HG02884 (cell line): ENCODE data around the gene CD3D.
"Not testable (repeated sequence)": the region's sequence is repeated elsewhere in the genome, so short reads cannot be mapped to it uniquely, and the experiment has no call there.

Experiments
- ATAC-seq: cut with Tn5 transposase; IDR thresholded peaks from one replicate; pipeline ENCODE4 v1.9.1; 2021; ENCODE audit warnings: mild to moderate bottlenecking, moderate library complexity; ENCODE audit not compliant: unreplicated experiment

CD3D gene

DNA sequence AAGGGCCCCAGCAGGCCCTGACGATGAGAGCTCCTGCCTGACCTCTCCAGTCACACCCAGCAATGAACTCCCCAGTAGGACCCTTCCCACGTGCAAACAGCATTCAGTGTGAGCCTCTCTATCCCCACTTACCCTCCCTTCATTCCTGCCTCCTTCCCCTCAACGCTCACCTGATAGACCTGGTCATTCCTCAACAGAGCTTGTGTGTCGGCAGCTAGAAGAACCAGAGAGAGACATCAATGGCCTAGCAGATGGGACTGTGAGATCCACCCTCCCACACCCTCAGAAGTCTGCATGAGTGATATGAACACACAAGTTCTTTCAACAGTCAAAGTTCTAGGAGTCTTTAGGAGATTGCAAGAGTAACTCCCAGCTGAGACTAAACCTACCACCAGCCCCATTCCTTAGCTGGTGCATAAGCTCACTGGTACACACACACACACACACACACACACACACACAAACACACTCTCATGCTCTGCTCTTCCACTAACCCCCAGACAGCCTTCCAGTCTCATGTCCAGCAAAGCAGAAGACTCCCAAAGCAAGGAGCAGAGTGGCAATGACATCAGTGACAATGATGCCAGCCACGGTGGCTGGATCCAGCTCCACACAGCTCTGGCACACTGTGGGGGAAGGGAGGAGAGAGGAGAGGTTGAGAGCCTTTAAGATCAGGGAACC lies 3.1 kb downstream of the CD3D start:
- ATAC-seq: no peak

DNA sequence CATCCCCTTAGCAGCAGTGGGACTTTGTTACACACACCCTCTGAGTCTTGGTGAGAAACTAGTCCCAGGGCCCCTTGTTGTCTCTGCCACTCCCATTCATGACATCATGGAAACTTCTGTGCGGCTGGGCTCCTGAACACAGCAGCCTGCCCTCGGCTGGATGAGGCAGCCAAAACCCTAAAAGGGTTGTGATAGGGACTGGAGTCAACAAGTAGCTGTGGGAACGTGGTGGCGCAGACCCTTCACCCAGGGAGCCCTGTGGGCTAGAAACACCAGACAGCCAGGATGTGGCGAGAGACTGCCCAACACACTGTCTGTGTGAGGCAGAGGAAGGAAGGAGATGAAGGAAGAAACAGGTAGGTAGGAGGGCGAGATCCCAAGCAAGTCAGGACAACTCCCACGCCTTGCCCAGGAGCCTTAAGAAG lies 3.9 kb downstream of the CD3D start:
- ATAC-seq: no peak

DNA sequence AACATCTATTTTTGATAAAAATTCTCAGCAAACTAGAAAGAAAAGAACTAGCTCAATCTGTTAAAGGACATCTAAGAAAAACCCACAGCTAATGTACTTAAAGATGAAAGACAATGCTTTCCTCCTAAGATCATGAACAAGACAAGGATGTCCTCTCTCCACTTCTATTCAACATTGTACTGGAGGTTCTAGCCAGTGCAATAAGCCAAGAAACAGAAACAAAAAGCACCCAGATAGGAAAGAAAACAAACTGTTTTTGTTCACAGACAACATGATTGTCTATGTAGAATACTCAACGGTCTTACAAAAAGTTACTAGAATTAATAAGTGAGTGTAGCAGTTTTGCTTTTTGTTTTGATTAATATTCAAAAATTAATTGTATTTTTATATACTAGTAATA lies 7.8 kb downstream of the CD3D start:
- no peak for ATAC-seq

DNA sequence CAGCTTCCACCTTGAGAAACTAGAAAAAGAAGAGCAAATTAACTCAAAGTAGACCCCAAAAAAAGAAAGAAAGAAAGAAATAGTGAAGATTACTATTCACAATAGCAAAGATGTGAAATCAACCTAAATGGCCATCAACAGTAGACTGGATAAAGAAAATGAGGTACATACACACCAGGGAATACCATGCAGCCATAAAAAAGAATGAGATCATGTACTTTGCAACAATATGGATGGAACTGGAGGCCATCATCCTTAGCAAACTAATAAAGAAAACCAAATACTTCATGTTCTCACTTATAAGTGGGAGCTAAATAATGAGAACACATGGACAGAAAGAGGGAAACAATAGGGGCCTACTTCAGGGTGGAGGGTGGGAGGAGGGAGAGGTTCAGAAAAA lies 13.8 kb downstream of the CD3D start:
- ATAC-seq: no peak

DNA sequence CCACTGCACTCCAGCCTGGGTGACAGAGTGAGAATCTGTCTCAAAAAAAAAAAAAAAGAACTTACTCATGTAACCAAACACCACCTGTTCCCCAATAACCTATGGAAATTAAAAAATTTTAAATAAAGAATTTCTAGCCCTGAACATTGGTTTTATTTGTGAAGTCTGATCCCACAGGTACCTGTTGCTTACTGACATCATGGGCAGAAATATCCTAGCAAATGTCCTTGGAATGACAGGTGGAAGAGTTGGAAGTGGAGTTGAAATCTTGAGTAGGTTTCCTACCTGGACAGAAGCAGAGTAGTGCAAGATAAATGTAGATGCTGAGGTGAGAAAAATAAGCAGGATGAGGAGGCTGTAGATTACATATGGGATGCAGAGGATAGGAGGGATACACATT lies 17.2 kb downstream of the CD3D start:
- no peak for ATAC-seq

DNA sequence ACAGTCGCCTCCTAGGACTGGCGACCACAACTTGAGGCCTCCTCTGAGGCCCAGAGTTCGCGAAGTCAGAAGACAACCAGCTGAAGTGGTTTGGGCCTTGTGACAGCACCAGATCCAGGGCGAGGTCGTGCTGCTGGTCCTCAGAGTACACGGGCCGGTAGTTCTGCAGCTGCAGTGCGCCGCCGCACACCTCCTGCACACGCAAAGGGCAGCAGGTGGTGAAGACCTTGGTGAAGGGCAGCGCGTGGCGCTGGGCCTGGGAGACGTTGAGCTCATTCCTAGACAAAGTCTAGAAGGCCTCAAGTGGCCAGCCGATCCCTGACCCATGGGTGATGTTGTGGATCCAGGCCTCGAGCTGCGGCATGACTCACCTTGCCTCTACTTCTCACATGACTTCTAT lies 19.8 kb downstream of the CD3D start:
- no peak for ATAC-seq

DNA sequence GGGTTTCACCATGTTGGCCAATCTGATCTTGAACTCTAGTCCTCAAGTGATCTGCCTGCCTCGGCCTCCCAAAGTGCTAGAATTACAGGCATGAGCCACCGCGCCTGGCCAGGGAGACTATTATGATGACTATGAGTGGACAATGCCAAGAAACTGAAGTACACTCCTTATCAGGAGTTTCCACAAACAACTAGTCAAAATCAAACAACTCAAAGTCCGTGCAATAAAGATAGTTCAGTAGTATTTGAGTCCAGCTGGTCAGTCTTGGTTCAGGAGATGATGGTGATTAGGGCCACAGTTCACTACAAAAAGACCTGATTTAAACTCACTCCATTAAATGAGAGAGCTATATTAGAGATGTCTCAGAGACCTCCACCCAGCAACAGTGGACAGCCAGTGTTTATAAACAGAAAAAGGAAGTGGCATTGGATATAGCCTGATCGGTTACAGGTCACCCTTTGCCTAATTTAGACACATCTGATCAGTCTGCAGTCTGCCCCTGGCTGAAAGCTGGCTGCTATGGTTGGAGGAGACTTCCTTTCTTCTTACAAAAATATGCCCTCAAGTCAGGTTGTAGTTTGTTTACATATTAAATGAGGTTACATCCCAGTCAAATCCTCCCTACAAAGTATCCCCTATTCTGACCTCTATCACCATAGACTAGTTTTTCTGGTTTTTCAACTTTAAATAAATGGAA lies 21.0 kb downstream of the CD3D start:
- no peak for ATAC-seq

DNA sequence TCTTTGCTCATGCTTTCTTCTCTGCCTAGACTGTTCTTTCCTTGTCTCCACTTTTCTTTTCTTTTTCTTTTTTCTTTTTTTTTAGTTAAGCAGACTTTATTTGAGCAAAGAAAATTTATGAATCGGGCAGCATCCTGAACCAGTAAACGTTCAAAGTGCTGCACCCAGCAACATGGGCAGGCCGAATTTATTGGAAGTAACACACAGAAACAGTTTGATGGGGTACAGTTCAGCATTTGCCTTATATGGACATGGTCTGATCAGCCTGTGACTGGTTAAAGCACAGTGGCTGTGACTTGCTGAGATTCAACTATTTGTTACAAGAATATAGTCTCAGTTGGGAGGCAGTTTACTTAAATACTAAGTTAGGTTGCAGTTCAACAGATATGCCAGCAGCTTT lies 22.0 kb downstream of the CD3D start:
- ATAC-seq: no peak

DNA sequence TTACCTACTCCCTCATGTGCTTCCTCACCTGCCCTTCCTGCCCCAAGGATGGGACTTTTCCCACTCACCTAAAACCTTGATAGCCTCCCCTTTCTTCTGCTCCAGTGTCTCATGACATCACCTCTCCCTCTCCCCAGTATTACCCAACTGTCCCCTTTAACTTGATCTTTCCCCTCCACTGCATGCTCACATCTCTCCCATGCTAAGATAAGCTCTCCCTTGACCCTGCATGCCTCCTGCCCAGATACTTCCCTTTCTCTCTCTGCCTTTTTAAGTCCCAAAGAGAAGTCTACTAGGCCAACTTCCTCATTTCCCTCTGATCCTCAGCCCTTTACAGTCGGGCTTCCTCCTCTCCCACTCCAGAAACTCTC lies 23.2 kb downstream of the CD3D start:
- ATAC-seq: no peak

DNA sequence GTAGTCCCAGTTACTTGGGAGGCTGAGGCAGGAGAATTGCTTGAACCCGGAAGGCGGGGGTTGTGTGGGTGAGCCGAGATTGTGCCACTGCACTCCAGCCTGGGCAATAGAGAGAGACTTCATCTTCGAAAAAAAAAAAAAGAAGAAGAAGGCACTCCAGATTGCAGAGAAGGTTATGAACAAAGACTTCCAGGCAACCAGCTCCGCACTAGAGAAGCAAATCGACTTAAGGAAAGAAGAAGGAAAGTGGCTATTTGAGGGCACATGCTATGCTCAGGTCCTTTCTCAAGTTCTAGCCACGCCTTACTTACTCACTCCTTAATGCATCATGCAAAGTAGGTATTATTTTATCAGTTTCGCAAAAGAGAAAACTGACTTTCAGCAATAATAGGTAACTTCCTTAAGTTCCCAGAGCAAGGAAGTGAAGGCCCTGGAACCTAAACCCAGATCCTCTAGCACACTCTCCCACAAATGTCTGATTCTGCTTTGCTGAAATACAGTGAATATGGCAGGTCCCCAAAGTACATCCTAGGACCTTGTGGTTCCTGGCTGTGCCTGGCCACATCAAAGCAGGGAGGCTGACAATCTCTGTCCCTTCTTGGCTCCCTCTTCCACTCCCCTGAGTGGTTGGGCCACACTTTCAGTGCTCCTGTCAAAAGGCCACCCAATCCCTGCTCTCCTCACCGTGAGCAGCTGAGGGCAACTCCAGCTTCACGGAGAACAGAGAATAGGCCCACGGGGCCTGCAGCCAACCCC lies 23.7 kb downstream of the CD3D start:
- no peak for ATAC-seq

DNA sequence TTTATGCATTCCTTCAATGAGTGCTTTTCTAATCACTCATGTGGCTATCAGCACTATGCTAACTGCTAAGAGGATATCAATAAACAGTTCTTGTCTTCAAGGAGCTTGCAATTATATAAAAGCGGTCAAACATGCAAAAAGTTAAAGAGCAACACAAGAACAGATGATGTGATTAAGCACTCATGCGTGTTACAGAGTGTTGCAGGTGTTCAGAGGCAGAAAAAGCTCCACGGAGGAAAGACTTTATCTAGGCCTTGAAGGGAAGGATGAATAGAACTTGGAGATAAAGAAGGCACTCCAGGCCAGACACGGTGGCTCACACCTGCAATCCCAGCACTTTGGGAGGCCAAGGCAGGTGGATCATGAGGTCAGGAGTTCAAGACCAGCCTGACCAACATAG lies 24.4 kb downstream of the CD3D start:
- ATAC-seq: no peak

DNA sequence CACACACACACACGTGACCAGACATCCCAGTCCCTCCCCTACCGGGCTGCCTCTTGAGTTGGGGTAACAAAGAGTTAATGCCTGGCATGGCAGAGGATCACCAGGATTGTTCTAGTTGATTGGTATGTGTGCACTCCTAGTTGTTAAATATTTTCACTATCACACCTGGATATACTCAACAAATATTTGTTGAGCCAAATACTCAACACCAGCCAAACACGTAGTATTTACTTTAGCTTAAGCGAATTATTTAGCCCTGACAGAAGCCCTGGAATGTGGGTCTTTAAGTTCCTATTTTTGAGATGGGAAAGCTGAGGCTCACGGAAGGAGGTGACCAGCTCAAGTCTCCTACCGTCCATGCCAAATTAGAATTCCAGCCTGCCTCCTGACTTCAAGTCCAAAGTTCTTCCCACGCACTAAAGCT lies 27.5 kb downstream of the CD3D start:
- ATAC-seq: no peak

DNA sequence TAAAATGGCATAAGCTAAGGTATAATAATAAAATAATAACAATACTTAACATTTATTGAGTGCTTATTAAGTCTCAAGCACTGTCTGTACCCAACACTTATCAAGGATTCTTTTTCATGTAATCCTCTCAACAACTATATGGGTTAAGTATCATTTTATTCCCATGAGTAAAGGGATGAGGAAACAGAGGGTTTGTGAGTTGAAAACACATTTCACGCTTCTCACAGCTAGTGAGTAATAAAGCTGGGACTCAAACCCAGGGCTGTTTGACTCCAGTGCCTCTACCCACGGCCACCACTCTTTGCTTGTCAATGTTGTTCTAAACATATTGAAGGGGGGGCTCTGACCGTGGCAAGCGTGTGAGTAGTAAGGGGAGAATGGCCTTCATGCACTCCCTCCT lies 29.3 kb downstream of the CD3D start:
- ATAC-seq: no peak

DNA sequence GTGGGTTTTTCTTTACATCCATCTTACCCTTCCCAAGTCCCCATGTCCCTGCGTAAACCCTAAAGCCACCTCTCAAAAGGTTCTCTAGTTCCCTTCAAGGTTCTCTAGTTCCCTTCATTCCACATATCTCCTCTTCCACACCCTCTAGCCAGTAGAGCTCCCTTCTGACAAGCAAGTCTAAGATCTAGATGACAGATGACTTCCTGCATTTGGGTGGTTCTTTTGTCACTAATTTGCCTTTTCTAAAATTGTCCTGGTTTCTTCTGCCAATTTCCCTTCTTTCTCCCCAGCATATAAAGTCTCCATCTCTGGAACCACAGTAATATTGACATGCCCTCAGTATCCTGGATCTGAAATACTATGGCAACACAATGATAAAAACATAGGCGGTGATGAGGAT lies 30.2 kb downstream of the CD3D start:
- no peak for ATAC-seq

DNA sequence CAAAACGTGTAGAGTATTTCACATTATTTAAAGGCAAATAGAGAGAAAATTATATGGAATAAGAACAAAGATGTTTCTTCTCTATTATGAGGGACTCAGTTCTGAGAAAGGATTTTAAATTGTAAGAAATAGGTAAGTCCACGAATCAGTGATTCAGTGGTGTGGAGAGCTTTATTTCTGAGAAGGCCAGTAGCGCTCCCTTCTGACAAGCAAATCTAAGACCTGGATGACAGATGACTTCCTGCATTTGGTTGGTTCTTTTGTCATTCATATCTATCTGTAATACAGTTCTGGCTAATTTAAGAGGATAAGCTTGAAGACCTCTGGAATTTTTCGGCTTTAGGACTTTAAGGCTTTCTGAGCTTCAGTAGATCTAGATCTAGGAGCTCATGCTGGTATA lies 31.0 kb downstream of the CD3D start:
- ATAC-seq: no peak

DNA sequence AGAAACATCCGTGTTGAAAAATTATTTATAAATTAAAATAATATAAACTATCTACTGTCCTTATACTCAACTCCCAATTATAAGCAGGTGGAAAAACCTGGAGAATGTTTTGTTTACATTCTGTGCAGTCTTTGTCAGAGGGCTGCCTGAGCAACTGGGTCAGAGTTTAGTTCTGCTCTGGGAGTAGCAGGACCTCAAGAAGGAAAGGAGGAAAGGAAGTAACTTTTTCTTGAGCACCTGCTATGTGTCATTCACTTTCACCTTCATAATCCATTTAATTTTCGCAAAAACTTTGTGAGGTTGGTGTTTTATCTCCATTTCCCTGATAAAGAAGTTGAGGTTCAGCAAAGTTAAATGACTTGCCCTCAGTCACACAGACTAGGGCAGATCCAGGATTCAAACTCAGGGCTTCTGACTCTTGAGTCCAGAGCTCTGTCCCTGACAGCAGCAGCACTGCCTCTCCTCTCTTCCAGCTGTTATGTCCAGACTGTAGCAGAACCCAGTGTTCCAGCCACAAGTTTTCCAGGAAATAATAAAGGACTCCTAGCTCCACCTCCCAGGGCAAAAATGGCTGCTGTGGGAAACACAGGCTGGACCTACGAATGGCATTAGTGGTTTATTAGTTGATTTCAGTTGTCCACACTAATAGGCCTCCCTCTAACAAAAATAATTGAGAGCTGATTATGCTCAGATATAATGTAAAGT lies 31.6 kb downstream of the CD3D start:
- ATAC-seq: no peak

DNA sequence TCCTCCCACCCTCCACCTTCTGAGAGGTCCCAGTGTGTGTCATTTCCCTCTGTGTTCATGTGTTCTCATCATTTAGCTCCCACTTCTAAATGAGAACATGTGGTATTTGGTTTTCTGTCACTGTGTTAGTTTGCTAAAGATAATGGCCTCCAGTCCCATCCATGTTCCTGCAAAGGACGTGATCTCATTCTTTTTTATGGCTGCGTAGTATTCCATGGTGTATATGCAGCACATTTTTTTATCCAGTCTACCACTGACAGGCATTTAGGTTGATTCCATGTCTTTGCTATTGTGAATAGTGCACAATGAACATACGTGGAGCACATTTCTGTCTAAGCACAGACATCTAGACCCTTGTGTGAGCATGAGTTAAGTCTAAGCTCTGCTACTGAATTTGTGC lies 32.2 kb downstream of the CD3D start:
- ATAC-seq: no peak

DNA sequence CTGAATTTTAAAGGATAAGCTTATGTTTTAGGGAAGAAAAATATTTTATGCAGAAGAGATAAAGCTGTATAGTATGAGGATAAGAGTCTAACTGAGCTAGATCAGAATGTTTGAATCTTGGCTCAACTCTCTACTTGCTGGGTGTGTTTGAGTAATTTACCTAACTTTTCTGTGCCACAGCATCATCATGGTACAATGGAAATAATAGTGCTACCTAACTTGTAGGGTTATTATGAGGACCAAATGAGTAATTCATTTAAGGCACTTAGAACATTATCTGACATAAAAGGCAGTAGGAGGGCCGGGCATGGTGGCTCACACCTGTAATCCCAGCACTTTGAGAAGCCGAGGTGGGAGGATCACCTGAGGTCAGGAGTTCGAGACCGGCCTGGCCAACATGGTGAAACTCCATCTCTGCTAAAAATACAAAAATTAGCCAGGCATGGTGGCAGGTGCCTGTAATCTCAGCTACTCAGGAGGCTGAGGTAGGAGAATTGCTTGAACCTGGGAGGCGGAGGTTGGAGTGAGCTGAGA lies 33.4 kb downstream of the CD3D start:
- not testable (repeated sequence) for ATAC-seq

DNA sequence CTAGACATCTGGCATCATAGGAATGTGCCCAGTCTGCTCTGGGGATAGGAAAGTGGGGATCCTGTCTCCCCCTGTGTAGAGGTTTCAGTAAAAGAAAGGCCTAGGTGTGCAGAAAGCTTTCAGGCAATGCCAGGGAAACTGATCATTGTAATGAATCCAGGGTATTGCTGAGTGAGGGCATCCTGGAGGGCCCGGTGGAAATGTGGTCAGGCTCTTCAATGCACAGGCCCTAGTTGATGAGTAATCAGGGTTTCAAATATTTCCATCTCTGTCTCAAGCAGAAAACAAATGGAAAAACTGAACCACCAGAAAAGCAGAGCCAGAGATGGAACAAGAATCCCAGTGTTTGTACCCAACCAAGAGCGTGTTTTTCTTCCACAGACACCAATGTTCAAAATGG lies 35.9 kb downstream of the CD3D start:
- no peak for ATAC-seq

DNA sequence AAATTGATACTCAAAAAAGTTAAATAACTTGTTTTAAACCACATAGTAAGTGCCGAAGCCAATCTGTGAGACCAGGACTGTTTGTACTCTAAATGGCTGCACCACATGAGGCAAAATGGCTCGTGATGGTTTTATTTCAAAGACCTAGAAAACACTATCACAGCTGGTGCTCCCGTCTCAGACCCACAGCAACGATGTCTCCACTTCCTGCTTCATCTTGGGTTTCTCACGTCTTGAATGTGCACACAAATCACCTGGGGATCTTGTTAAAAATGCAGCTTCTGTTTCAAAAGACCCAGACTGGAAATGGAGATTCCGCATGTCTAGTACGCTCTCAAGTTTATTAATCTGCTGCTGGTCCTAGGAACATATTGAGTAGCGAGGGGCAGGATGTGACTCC lies 36.8 kb downstream of the CD3D start:
- no peak for ATAC-seq

DNA sequence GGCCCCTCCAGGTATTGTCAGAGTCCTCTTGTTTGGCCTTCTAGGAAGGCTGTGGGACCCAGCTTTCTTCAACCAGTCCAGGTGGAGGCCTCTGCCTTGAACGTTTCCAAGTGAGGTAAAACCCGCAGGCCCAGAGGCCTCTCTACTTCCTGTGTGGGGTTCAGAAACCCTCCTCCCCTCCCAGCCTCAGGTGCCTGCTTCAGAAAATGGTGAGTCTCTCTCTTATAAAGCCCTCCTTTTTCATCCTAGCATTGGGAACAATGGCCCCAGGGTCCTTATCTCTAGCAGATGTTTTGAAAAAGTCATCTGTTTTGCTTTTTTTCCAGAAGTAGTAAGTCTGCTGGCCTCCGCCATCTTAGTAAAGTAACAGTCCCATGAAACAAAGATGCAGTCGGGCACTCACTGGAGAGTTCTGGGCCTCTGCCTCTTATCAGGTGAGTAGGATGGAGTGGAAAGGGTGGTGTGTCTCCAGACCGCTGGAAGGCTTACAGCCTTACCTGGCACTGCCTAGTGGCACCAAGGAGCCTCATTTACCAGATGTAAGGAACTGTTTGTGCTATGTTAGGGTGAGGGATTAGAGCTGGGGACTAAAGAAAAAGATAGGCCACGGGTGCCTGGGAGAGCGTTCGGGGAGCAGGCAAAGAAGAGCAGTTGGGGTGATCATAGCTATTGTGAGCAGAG lies 37.8 kb downstream of the CD3D start, which contains the start of gene CD3E:
Gene CD3E (plus strand): TSS at position 163 of the 681 bp plus-strand sequence. CDS start 223 bp downstream, at position 386.
- ATAC-seq: no peak
